ENCODE results near the gene IGF2BP3.

- TF ChIP-seq POLR2A (IDR thresholded peaks at IDR 0.05), result no peak
- TF ChIP-seq, protein P1, sequence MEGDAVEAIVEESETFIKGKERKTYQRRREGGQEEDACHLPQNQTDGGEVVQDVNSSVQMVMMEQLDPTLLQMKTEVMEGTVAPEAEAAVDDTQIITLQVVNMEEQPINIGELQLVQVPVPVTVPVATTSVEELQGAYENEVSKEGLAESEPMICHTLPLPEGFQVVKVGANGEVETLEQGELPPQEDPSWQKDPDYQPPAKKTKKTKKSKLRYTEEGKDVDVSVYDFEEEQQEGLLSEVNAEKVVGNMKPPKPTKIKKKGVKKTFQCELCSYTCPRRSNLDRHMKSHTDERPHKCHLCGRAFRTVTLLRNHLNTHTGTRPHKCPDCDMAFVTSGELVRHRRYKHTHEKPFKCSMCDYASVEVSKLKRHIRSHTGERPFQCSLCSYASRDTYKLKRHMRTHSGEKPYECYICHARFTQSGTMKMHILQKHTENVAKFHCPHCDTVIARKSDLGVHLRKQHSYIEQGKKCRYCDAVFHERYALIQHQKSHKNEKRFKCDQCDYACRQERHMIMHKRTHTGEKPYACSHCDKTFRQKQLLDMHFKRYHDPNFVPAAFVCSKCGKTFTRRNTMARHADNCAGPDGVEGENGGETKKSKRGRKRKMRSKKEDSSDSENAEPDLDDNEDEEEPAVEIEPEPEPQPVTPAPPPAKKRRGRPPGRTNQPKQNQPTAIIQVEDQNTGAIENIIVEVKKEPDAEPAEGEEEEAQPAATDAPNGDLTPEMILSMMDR (IDR thresholded peaks at IDR 0.05), result no peak
Observed at GRCh38 chr7:23476286-23477156, 6.2 kb upstream of the IGF2BP3 start.
